Osteocyte (in vitro differentiated cells): ENCODE data around the gene C20orf96. TPM values are rescaled to one million over a fixed set of nuclear protein-coding genes. Genes with fewer than 3 reads are reported as not detected.

Experiments used
- DNase-seq: peaks from one replicate; pipeline ENCODE4 v3.0.0; 2021; ENCODE audit warnings: mixed read lengths; ENCODE audit not compliant: unreplicated experiment; ENCODE audit errors: extremely low spot score
- H3K27ac Mint-ChIP-seq: one replicate; pipeline ENCODE4 v1.8.0; 2021; ENCODE audit warnings: mild to moderate bottlenecking, mixed read lengths; ENCODE audit not compliant: unreplicated experiment
- H3K27me3 Mint-ChIP-seq: one replicate; pipeline ENCODE4 v1.8.0; 2021; ENCODE audit warnings: mixed read lengths; ENCODE audit not compliant: unreplicated experiment
- H3K36me3 Mint-ChIP-seq: one replicate; pipeline ENCODE4 v1.8.0; 2021; ENCODE audit warnings: mixed read lengths; ENCODE audit not compliant: unreplicated experiment
- H3K4me1 Mint-ChIP-seq: one replicate; pipeline ENCODE4 v1.8.0; 2021; ENCODE audit warnings: mixed read lengths; ENCODE audit not compliant: unreplicated experiment
- H3K4me3 Mint-ChIP-seq: one replicate; pipeline ENCODE4 v1.8.0; 2021; ENCODE audit warnings: mild to moderate bottlenecking, moderate library complexity, mixed read lengths; ENCODE audit not compliant: unreplicated experiment
- H3K9me3 Mint-ChIP-seq: one replicate; pipeline ENCODE4 v1.8.0; 2021; ENCODE audit warnings: mixed read lengths; ENCODE audit not compliant: unreplicated experiment
- CTCF ChIP-seq: fragments of 200-600 bp; sonication (generic); IDR thresholded peaks from 2 replicates; pipeline ENCODE4 v1.5.0; 2021; ENCODE audit warnings: antibody characterized with exemption, mild to moderate bottlenecking, moderate library complexity
- total RNA-seq: library from RNA; stranded (reverse); gene quantifications from 2 replicates; pipeline ENCODE4 v1.2.1, GENCODE V29; 2021

C20orf96 gene
- total RNA-seq, 1 donor from 2014 or later, result 19.9 TPM

- no peak overlapping the region for H3K4me3 Mint-ChIP-seq
- no peak for DNase-seq
- no peaks in the 10 kb centered on the region for H3K4me1 Mint-ChIP-seq
- H3K36me3 Mint-ChIP-seq, result peaks cover 28% of the 10 kb centered on the region
- no peaks in the 10 kb centered on the region for H3K27me3 Mint-ChIP-seq
- no peaks in the 10 kb centered on the region for H3K9me3 Mint-ChIP-seq
- TF ChIP-seq CTCF, result no peak
- H3K27ac Mint-ChIP-seq, result no peak overlapping the region
Observed at GRCh38 chr20:276620-277495, 13.7 kb downstream of the C20orf96 start.

GRCh38 chr20:275791-276190 lies 14.8 kb downstream of the C20orf96 start:
- DNase-seq, result peak; percentile 49
- no peaks in the 10 kb centered on the region for H3K9me3 Mint-ChIP-seq
- H3K36me3 Mint-ChIP-seq, result peaks cover 27% of the 10 kb centered on the region
- no peaks in the 10 kb centered on the region for H3K27me3 Mint-ChIP-seq
- no peak for TF ChIP-seq CTCF
- no peak overlapping the region for H3K4me3 Mint-ChIP-seq
- no peaks in the 10 kb centered on the region for H3K4me1 Mint-ChIP-seq
- no peak overlapping the region for H3K27ac Mint-ChIP-seq

- H3K9me3 Mint-ChIP-seq, result no peaks in the 10 kb centered on the region
- TF ChIP-seq CTCF, result no peak
- no peaks in the 10 kb centered on the region for H3K4me1 Mint-ChIP-seq
- DNase-seq, result no peak
- no peak overlapping the region for H3K27ac Mint-ChIP-seq
- H3K27me3 Mint-ChIP-seq, result no peaks in the 10 kb centered on the region
- H3K4me3 Mint-ChIP-seq, result no peak overlapping the region
- H3K36me3 Mint-ChIP-seq, result peaks cover 23% of the 10 kb centered on the region
Observed at GRCh38 chr20:273884-274283, 16.7 kb downstream of the C20orf96 start.

DNA sequence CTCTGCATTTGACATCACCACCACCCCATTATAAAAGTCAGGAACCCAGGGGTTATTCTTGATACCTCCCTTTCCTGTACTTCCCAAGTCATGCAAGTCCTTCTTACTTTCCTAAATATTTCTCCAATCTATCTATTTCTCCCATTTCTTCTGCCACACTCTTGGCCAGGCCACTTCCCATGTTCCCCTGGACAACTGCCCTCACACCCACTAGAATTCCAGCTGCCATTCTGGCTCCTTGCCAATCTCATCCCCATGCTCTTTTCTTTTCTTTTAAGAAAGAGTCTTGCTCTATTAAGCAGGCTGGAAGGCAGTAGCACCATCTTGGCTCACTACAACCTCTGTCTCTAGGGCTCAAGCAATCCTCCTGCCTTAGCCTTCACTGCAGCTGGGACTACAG lies 17.8 kb downstream of the C20orf96 start:
- H3K4me1 Mint-ChIP-seq, result no peaks in the 10 kb centered on the region
- no peak overlapping the region for H3K27ac Mint-ChIP-seq
- TF ChIP-seq CTCF, result no peak
- DNase-seq, result no peak
- H3K9me3 Mint-ChIP-seq, result no peaks in the 10 kb centered on the region
- peaks cover 16% of the 10 kb centered on the region for H3K36me3 Mint-ChIP-seq
- H3K27me3 Mint-ChIP-seq, result no peaks in the 10 kb centered on the region
- H3K4me3 Mint-ChIP-seq, result no peak overlapping the region

DNA sequence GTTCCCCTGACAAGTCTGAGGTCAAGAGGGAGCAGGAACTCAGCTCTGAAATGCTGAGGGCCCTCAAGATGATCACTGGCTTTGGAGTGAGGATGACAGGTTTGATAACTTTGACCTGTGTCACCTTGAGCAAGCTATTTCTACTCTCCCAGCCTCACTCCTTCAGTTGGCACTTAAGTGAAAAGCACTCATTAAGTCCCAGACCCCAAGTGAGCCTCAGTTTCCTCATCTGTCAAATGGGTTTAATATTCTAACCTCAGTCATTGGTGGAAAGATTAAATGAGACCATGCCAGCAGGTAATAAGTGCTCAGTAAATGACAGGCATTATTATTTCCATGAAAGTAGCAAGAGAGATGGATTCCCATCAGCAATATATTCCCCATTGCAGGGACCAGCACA lies 19.0 kb downstream of the C20orf96 start:
- H3K4me1 Mint-ChIP-seq, result peaks cover 6% of the 10 kb centered on the region
- H3K36me3 Mint-ChIP-seq, result peaks cover 7% of the 10 kb centered on the region
- H3K9me3 Mint-ChIP-seq, result no peaks in the 10 kb centered on the region
- H3K4me3 Mint-ChIP-seq, result no peak overlapping the region
- H3K27ac Mint-ChIP-seq, result no peak overlapping the region
- DNase-seq, result peak; percentile 2
- peaks cover 2% of the 10 kb centered on the region for H3K27me3 Mint-ChIP-seq
- TF ChIP-seq CTCF, result no peak
